ENCODE measurements around the gene SSTR3. TPM values are rescaled to one million over a fixed set of nuclear protein-coding genes. Genes with fewer than 3 reads are reported as not detected.
A peak's percentile ranks its signal among the peaks of the same experiment; 100 is the strongest.
"Not testable (repeated sequence)": the region's sequence is repeated elsewhere in the genome, so short reads cannot be mapped to it uniquely, and the experiment has no call there.

Gene SSTR3
- total RNA-seq, 1 donor from 2014 or later, result 0.69 TPM

GRCh38 chr22:37203354-37204044 is 8.8 kb downstream of the SSTR3 start:
- no peak for DNase-seq (ENCODE audit: low spot score in 2 of 2, unreplicated experiment in 2 of 2)

GRCh38 chr22:37202716-37203115 is 9.6 kb downstream of the SSTR3 start:
- Mint-ChIP-seq H3K27ac (no peak overlapping the region), H3K4me1 (peaks cover 7% of the 10 kb centered on the region), H3K27me3 (ENCODE audit: low read depth) (no peaks in the 10 kb centered on the region), H3K9me3 (no peaks in the 10 kb centered on the region), H3K4me3 (no peak overlapping the region), H3K36me3 (no peaks in the 10 kb centered on the region)
- DNase-seq (ENCODE audit: low spot score in 2 of 2, unreplicated experiment in 2 of 2), result no peak
- TF ChIP-seq CTCF (IDR thresholded peaks at IDR 0.05; ENCODE audit: unreplicated experiment), result no peak

More at GRCh38 chr22:37203354-37204044, 8.8 kb downstream of the SSTR3 start:
- H3K4me1 Mint-ChIP-seq, result no peaks in the 10 kb centered on the region
- H3K9me3 Mint-ChIP-seq, result no peaks in the 10 kb centered on the region
- no peak overlapping the region for H3K27ac Mint-ChIP-seq
- no peak overlapping the region for H3K4me3 Mint-ChIP-seq
- H3K36me3 Mint-ChIP-seq, result no peaks in the 10 kb centered on the region
- no peak for TF ChIP-seq CTCF (IDR thresholded peaks at IDR 0.05; ENCODE audit: unreplicated experiment)
- no peaks in the 10 kb centered on the region for H3K27me3 Mint-ChIP-seq (ENCODE audit: low read depth)

- TF ChIP-seq CTCF (IDR thresholded peaks at IDR 0.05; ENCODE audit: unreplicated experiment), result no peak
- Mint-ChIP-seq H3K4me3 (no peak overlapping the region), H3K4me1 (peaks cover 13% of the 10 kb centered on the region), H3K27ac (no peak overlapping the region), H3K9me3 (no peaks in the 10 kb centered on the region), H3K36me3 (no peaks in the 10 kb centered on the region), H3K27me3 (ENCODE audit: low read depth) (no peaks in the 10 kb centered on the region)
- DNase-seq (ENCODE audit: low spot score in 2 of 2, unreplicated experiment in 2 of 2), result no peak
Observed at GRCh38 chr22:37202001-37202555, 10.2 kb downstream of the SSTR3 start.

- H3K36me3 Mint-ChIP-seq; DNase-seq (ENCODE audit: low spot score in 2 of 2, unreplicated experiment in 2 of 2); H3K27ac Mint-ChIP-seq; H3K9me3 Mint-ChIP-seq; H3K27me3 Mint-ChIP-seq (ENCODE audit: low read depth); H3K4me3 Mint-ChIP-seq: not testable (repeated sequence)
- peaks cover 20% of the 10 kb centered on the region for H3K4me1 Mint-ChIP-seq
Observed at GRCh38 chr22:37201443-37201820, 10.8 kb downstream of the SSTR3 start.

- no peak for TF ChIP-seq CTCF (IDR thresholded peaks at IDR 0.05; ENCODE audit: unreplicated experiment)
- Mint-ChIP-seq H3K4me3 (peak overlapping the region; percentile 77), H3K36me3 (no peaks in the 10 kb centered on the region), H3K27me3 (ENCODE audit: low read depth) (no peaks in the 10 kb centered on the region), H3K27ac (no peak overlapping the region), H3K9me3 (no peaks in the 10 kb centered on the region), H3K4me1 (peaks cover 33% of the 10 kb centered on the region)
- DNase-seq (ENCODE audit: low spot score in 2 of 2, unreplicated experiment in 2 of 2), result no peak
Observed at GRCh38 chr22:37199760-37200108, 12.5 kb downstream of the SSTR3 start.

- Mint-ChIP-seq H3K4me1 (peaks cover 38% of the 10 kb centered on the region), H3K9me3 (no peaks in the 10 kb centered on the region), H3K36me3 (no peaks in the 10 kb centered on the region), H3K27me3 (ENCODE audit: low read depth) (no peaks in the 10 kb centered on the region), H3K4me3 (peak overlapping the region; percentile 77), H3K27ac (peak overlapping the region; percentile 96)
- TF ChIP-seq CTCF (IDR thresholded peaks at IDR 0.05; ENCODE audit: unreplicated experiment), result peak; percentile 79
- peak; percentile 96 to 100 for DNase-seq (ENCODE audit: low spot score in 2 of 2, unreplicated experiment in 2 of 2)
Observed at GRCh38 chr22:37199103-37199759, 13.0 kb downstream of the SSTR3 start.
